Amniotic epithelial cell (primary cell): ENCODE results near the gene RAB6C.
A peak's percentile ranks its signal among the peaks of the same experiment; 100 is the strongest.
"Not testable (repeated sequence)": the region's sequence is repeated elsewhere in the genome, so short reads cannot be mapped to it uniquely, and the experiment has no call there.

Experiments
- DNase-seq: peaks from one replicate; pipeline ENCODE4 v3.0.0-alpha.2; 2010; ENCODE audit warnings: low read depth

The RAB6C gene

GRCh38 chr2:129979629-129980155 lies at the start of gene RAB6C:
Gene RAB6C (plus strand): TSS chr2:129979666. CDS start chr2:129980116, 450 bp downstream.
- DNase-seq: peak; percentile 0

GRCh38 chr2:129930451-129930850 lies 49.0 kb upstream of the RAB6C start:
- DNase-seq: no peak

- DNase-seq: not testable (repeated sequence)
Observed at GRCh38 chr2:129933387-129933786, 46.1 kb upstream of the RAB6C start.

- DNase-seq: no peak
Observed at GRCh38 chr2:129934044-129934822, 45.2 kb upstream of the RAB6C start.

- no peak for DNase-seq
Observed at GRCh38 chr2:129935118-129935517, 44.3 kb upstream of the RAB6C start.

GRCh38 chr2:129936334-129936934 lies 43.0 kb upstream of the RAB6C start:
- DNase-seq: peak; percentile 12

- DNase-seq: not testable (repeated sequence)
Observed at GRCh38 chr2:129938850-129939471, 40.5 kb upstream of the RAB6C start.

- not testable (repeated sequence) for DNase-seq
Observed at GRCh38 chr2:129943456-129943855, 36.0 kb upstream of the RAB6C start.

- no peak for DNase-seq
Observed at GRCh38 chr2:129945557-129945956, 33.9 kb upstream of the RAB6C start.

- not testable (repeated sequence) for DNase-seq
Observed at GRCh38 chr2:129947712-129948111, 31.8 kb upstream of the RAB6C start.

GRCh38 chr2:129956171-129956570 lies 23.3 kb upstream of the RAB6C start:
- not testable (repeated sequence) for DNase-seq

- no peak for DNase-seq
Observed at GRCh38 chr2:129957891-129958290, 21.6 kb upstream of the RAB6C start.

- not testable (repeated sequence) for DNase-seq
Observed at GRCh38 chr2:129958736-129959135, 20.7 kb upstream of the RAB6C start.

- DNase-seq: not testable (repeated sequence)
Observed at GRCh38 chr2:129968605-129969004, 10.9 kb upstream of the RAB6C start.

- no peak for DNase-seq
Observed at GRCh38 chr2:129975016-129975774, 4.3 kb upstream of the RAB6C start.

- not testable (repeated sequence) for DNase-seq
Observed at GRCh38 chr2:129976969-129977368, 2.5 kb upstream of the RAB6C start.

- DNase-seq: no peak
Observed at GRCh38 chr2:129977986-129978385, 1.5 kb upstream of the RAB6C start.

- DNase-seq: not testable (repeated sequence)
Observed at GRCh38 chr2:129980246-129980645, 780 bp downstream of the RAB6C start.

- DNase-seq: not testable (repeated sequence)
Observed at GRCh38 chr2:129981689-129982088, 2.2 kb downstream of the RAB6C start.

- no peak for DNase-seq
Observed at GRCh38 chr2:129984426-129984825, 5.0 kb downstream of the RAB6C start.

- DNase-seq: not testable (repeated sequence)
Observed at GRCh38 chr2:129992415-129993006, 13.0 kb downstream of the RAB6C start.

- not testable (repeated sequence) for DNase-seq
Observed at GRCh38 chr2:129993151-129993550, 13.7 kb downstream of the RAB6C start.
